Mesothelial cell of epicardium (in vitro differentiated cells): ENCODE measurements around the gene PHF21B. TPM values are rescaled to one million over a fixed set of nuclear protein-coding genes. Genes with fewer than 3 reads are reported as not detected.

Source experiments
- DNase-seq, 2 experiments: peaks; one replicate each; pipeline ENCODE4 v3.0.0; 2021; ENCODE audit warnings: low spot score in 2 of 2; ENCODE audit not compliant: unreplicated experiment in 2 of 2
- H3K27ac Mint-ChIP-seq: 2 replicates; pipeline ENCODE4 v1.8.0; 2021; ENCODE audit warnings: mixed read lengths
- H3K27me3 Mint-ChIP-seq: 2 replicates; pipeline ENCODE4 v1.8.0; 2021; ENCODE audit warnings: low read depth, mixed read lengths
- H3K36me3 Mint-ChIP-seq: 2 replicates; pipeline ENCODE4 v1.8.0; 2021; ENCODE audit warnings: mixed read lengths
- H3K4me1 Mint-ChIP-seq: 2 replicates; pipeline ENCODE4 v1.8.0; 2021; ENCODE audit warnings: mixed read lengths
- H3K4me3 Mint-ChIP-seq: 2 replicates; pipeline ENCODE4 v1.8.0; 2021; ENCODE audit warnings: mild to moderate bottlenecking, moderate library complexity, mixed read lengths
- H3K9me3 Mint-ChIP-seq: 2 replicates; pipeline ENCODE4 v1.8.0; 2021; ENCODE audit warnings: mixed read lengths
- total RNA-seq: library from RNA; stranded (reverse); gene quantifications from 3 replicates; pipeline ENCODE4 v1.2.1, GENCODE V29; 2021
- TF ChIP-seq, protein P1 (sequence below): fragments of 200-600 bp; sonication (generic); IDR thresholded peaks from one replicate; pipeline ENCODE4 v1.5.0; 2021; ENCODE audit warnings: antibody characterized with exemption; ENCODE audit not compliant: unreplicated experiment

Gene PHF21B
- total RNA-seq, 1 donor from 2014 or later: 8.6 TPM

DNA sequence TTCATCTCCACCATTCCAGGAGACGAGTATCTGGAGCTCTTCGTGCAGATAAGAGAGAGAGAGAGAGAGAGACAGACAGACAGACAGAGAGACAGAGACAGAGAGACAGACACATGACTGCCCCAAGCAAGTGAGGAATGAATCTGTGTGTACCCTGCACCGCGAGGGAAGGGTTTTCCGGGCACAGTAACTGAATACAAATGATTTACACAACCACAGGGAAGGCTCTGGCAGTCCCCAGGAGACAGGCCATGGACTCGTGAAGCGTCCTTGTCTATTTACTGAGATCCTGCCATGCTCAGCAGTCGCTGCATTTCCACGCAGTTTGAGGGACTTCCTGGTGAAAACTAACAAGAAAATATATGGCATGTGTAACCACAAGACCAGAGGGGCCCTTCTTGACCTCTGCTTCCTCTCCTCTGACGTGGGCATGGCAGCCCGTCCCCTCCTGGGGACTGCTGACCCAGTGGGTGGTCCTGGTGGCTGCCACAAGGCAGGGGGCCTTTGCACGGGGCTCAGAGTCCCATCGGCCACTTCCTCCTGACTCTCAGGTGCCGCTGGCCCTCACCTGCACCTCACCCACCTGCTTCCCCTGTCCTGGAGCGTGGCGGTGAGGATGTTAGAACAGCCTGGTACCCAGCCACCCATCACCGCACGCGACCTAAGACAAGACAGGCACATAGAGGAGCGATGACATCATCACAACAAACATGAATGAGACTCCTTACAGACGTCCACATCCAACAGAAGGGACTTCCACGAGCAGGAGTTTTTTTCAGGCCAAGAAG, 75.9 kb downstream of the PHF21B start:
- H3K4me3 Mint-ChIP-seq: no peak overlapping the region
- TF ChIP-seq, protein P1, sequence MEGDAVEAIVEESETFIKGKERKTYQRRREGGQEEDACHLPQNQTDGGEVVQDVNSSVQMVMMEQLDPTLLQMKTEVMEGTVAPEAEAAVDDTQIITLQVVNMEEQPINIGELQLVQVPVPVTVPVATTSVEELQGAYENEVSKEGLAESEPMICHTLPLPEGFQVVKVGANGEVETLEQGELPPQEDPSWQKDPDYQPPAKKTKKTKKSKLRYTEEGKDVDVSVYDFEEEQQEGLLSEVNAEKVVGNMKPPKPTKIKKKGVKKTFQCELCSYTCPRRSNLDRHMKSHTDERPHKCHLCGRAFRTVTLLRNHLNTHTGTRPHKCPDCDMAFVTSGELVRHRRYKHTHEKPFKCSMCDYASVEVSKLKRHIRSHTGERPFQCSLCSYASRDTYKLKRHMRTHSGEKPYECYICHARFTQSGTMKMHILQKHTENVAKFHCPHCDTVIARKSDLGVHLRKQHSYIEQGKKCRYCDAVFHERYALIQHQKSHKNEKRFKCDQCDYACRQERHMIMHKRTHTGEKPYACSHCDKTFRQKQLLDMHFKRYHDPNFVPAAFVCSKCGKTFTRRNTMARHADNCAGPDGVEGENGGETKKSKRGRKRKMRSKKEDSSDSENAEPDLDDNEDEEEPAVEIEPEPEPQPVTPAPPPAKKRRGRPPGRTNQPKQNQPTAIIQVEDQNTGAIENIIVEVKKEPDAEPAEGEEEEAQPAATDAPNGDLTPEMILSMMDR: no peak
- peaks cover 11% of the 10 kb centered on the region for H3K4me1 Mint-ChIP-seq
- no peak overlapping the region for H3K27ac Mint-ChIP-seq
- no peaks in the 10 kb centered on the region for H3K36me3 Mint-ChIP-seq
- no peaks in the 10 kb centered on the region for H3K9me3 Mint-ChIP-seq
- H3K27me3 Mint-ChIP-seq: peaks cover 69% of the 10 kb centered on the region
- no peak for DNase-seq

- no peak for DNase-seq
- Mint-ChIP-seq H3K4me1 (peaks cover 19% of the 10 kb centered on the region), H3K4me3 (no peak overlapping the region), H3K27me3 (peaks cover 75% of the 10 kb centered on the region), H3K9me3 (no peaks in the 10 kb centered on the region), H3K27ac (no peak overlapping the region), H3K36me3 (no peaks in the 10 kb centered on the region)
- TF ChIP-seq, protein P1: no peak
Measured at GRCh38 chr22:44932493-44932892, 77.3 kb downstream of the PHF21B start.

DNA sequence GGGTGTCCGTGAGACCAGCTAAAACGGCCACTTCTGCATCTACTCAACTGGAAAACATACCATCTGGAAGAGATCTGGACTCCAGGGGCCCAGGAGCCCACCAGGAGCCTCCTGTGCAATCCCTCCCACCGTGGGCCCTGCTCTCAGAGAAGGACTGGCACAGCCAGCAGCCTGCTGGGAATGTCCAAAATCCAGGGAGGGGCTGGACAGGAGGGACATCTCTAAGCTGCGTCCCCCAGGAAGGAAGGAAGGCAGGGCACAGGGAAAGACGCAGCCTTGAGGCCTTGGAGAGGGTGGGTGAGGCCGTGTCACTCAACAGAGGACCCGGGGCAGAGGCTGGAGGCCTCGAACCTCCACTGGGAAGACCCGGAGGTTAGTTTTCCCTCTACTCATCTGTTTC, 78.0 kb downstream of the PHF21B start:
- no peak overlapping the region for H3K27ac Mint-ChIP-seq

GRCh38 chr22:44931077-44931540, 78.7 kb downstream of the PHF21B start:
- TF ChIP-seq, protein P1: no peak
- H3K4me3 Mint-ChIP-seq: no peak overlapping the region
- H3K27ac Mint-ChIP-seq: no peak overlapping the region
- H3K36me3 Mint-ChIP-seq: no peaks in the 10 kb centered on the region
- peaks cover 20% of the 10 kb centered on the region for H3K4me1 Mint-ChIP-seq
- no peaks in the 10 kb centered on the region for H3K9me3 Mint-ChIP-seq
- DNase-seq: no peak
- peaks cover 81% of the 10 kb centered on the region for H3K27me3 Mint-ChIP-seq

More for the DNA sequence above, 78.0 kb downstream of the PHF21B start:
- no peak for DNase-seq
- peaks cover 20% of the 10 kb centered on the region for H3K4me1 Mint-ChIP-seq
- H3K4me3 Mint-ChIP-seq: no peak overlapping the region
- TF ChIP-seq, protein P1: no peak
- H3K27me3 Mint-ChIP-seq: peaks cover 81% of the 10 kb centered on the region
- no peaks in the 10 kb centered on the region for H3K9me3 Mint-ChIP-seq
- H3K36me3 Mint-ChIP-seq: no peaks in the 10 kb centered on the region

GRCh38 chr22:44930711-44931035, 79.1 kb downstream of the PHF21B start:
- no peak for DNase-seq
- Mint-ChIP-seq H3K27me3 (peaks cover 77% of the 10 kb centered on the region), H3K36me3 (no peaks in the 10 kb centered on the region), H3K9me3 (no peaks in the 10 kb centered on the region), H3K27ac (no peak overlapping the region), H3K4me1 (peaks cover 20% of the 10 kb centered on the region), H3K4me3 (no peak overlapping the region)
- TF ChIP-seq, protein P1: no peak
